Urinary bladder (tissue), 4 donors: Measurements from ENCODE around the gene E2F1. TPM values are rescaled to one million over a fixed set of nuclear protein-coding genes. Genes with fewer than 3 reads are reported as not detected.

Source experiments
- DNase-seq: peaks from one replicate; pipeline ENCODE4 v3.0.0-alpha.2; 2015; ENCODE audit errors: extremely low spot score
- H3K27ac ChIP-seq: one replicate; pipeline ENCODE4 v1.5.1; 2013; ENCODE audit warnings: low read depth, mild to moderate bottlenecking, moderate library complexity
- H3K36me3 ChIP-seq: one replicate; pipeline ENCODE4 v1.6.1; 2013; ENCODE audit warnings: mild to moderate bottlenecking, moderate library complexity; ENCODE audit not compliant: insufficient read depth
- H3K4me1 ChIP-seq: one replicate; pipeline ENCODE4 v1.6.1; 2013; ENCODE audit warnings: mild to moderate bottlenecking, moderate library complexity; ENCODE audit not compliant: insufficient read depth
- H3K4me3 ChIP-seq: one replicate; pipeline ENCODE4 v1.5.1; 2013; ENCODE audit warnings: low read depth, low read length
- WGBS: extraction: QIAGEN DNeasy Blood & Tissue Kit; methylation state at CpG from one replicate; pipeline ENCODE4 v1.1.7; 2013; 5-methylcytosine and 5-hydroxymethylcytosine counted together
- polyA plus RNA-seq: library from polyadenylated mRNA; stranded (reverse); fragments of 200-250 nt; gene quantifications from one replicate; pipeline ENCODE4 v1.2.3, GENCODE V29; 2013
- total RNA-seq: library from RNA; depleted of rRNA; stranded (reverse); fragments of >200 nt; gene quantifications from one replicate; pipeline ENCODE4 v1.2.3, GENCODE V29; 2014
- donor health status: healthy with polysubstance abuse.
- donor health status: healthy.

E2F1 gene
- total and polyA plus RNA-seq, 2 donors: 3.5 to 6.6 TPM

GRCh38 chr20:33667676-33668465, 18.3 kb downstream of the E2F1 start:
- H3K4me1 ChIP-seq: no peaks in the 10 kb centered on the region
- H3K36me3 ChIP-seq: no peaks in the 10 kb centered on the region
- 3% methylated on average over 47 of the region's 47 CpGs for WGBS
- H3K27ac ChIP-seq: peak overlapping the region; percentile 69
- peak overlapping the region; percentile 41 for H3K4me3 ChIP-seq
- no peak for DNase-seq

- WGBS: under 1% methylated on average over 55 of the region's 55 CpGs
- DNase-seq: no peak
- peak overlapping the region; percentile 69 for H3K27ac ChIP-seq
- no peaks in the 10 kb centered on the region for H3K4me1 ChIP-seq
- no peaks in the 10 kb centered on the region for H3K36me3 ChIP-seq
- H3K4me3 ChIP-seq: peak overlapping the region; percentile 41
These were observed 18.9 kb downstream of the E2F1 start for GRCh38 chr20:33667245-33667675.

GRCh38 chr20:33666293-33667244, 19.6 kb downstream of the E2F1 start, which contains the start of gene ACTL10:
TSS of gene ACTL10 (plus strand) at chr20:33666943. CDS start at chr20:33667498, 555 bp downstream.
- 1% methylated on average over 50 of the region's 50 CpGs for WGBS
- Histone ChIP-seq H3K27ac (peak within 1 kb of the TSS; percentile 69), H3K4me3 (peak within 1 kb of the TSS; percentile 41), H3K36me3 (no peaks in the 10 kb centered on the region), H3K4me1 (no peaks in the 10 kb centered on the region)
- DNase-seq: peak; percentile 89

GRCh38 chr20:33664762-33665144, 21.4 kb downstream of the E2F1 start:
- 96% methylated on average over 2 of the region's 2 CpGs for WGBS
- H3K27ac ChIP-seq: no peak overlapping the region
- no peak overlapping the region for H3K4me3 ChIP-seq
- H3K36me3 ChIP-seq: no peaks in the 10 kb centered on the region
- H3K4me1 ChIP-seq: no peaks in the 10 kb centered on the region
- no peak for DNase-seq

GRCh38 chr20:33664085-33664761, 22.0 kb downstream of the E2F1 start:
- Histone ChIP-seq H3K4me3 (peak overlapping the region; percentile 53), H3K4me1 (no peaks in the 10 kb centered on the region), H3K36me3 (peaks cover 3% of the 10 kb centered on the region), H3K27ac (peak overlapping the region; percentile 91)
- WGBS: 49% methylated on average over 9 of the region's 9 CpGs
- no peak for DNase-seq

- under 1% methylated on average over 84 of the region's 84 CpGs for WGBS
- DNase-seq: no peak
- Histone ChIP-seq H3K36me3 (peaks cover 6% of the 10 kb centered on the region), H3K4me1 (no peaks in the 10 kb centered on the region), H3K4me3 (peak overlapping the region; percentile 53), H3K27ac (peak overlapping the region; percentile 91)
These were observed 22.8 kb downstream of the E2F1 start for GRCh38 chr20:33663161-33664084.

- Histone ChIP-seq H3K4me1 (no peaks in the 10 kb centered on the region), H3K4me3 (peak within 1 kb of the TSS; percentile 53), H3K27ac (peak within 1 kb of the TSS; percentile 57), H3K36me3 (peaks cover 6% of the 10 kb centered on the region)
- WGBS: 95% methylated on average over 10 of the region's 10 CpGs
- no peak for DNase-seq
These were observed 24.0 kb downstream of the E2F1 start, which contains the start of gene C20orf144 for GRCh38 chr20:33662172-33662571. TSS of gene C20orf144 (plus strand) at chr20:33662327. CDS start at chr20:33662346, 19 bp downstream.

GRCh38 chr20:33660685-33661058, 25.5 kb downstream of the E2F1 start:
- DNase-seq: no peak
- 94% methylated on average over 7 of the region's 7 CpGs for WGBS
- Histone ChIP-seq H3K27ac (no peak overlapping the region), H3K4me3 (no peak overlapping the region), H3K36me3 (peaks cover 6% of the 10 kb centered on the region), H3K4me1 (no peaks in the 10 kb centered on the region)

GRCh38 chr20:33660035-33660684, 26.0 kb downstream of the E2F1 start:
- Histone ChIP-seq H3K4me1 (no peaks in the 10 kb centered on the region), H3K36me3 (peaks cover 6% of the 10 kb centered on the region), H3K27ac (no peak overlapping the region), H3K4me3 (no peak overlapping the region)
- WGBS: 95% methylated on average over 21 of the region's 21 CpGs
- DNase-seq: no peak

- 95% methylated on average over 32 of the region's 32 CpGs for WGBS
- no peak overlapping the region for H3K4me3 ChIP-seq
- no peak for DNase-seq
These were observed 26.7 kb downstream of the E2F1 start for GRCh38 chr20:33659341-33660034.

GRCh38 chr20:33658929-33659328, 27.3 kb downstream of the E2F1 start:
- DNase-seq: no peak
- Histone ChIP-seq H3K36me3 (peaks cover 6% of the 10 kb centered on the region), H3K4me3 (no peak overlapping the region), H3K4me1 (no peaks in the 10 kb centered on the region), H3K27ac (no peak overlapping the region)
- 94% methylated on average over 4 of the region's 4 CpGs for WGBS

More at GRCh38 chr20:33659341-33660034, 26.7 kb downstream of the E2F1 start:
- peaks cover 6% of the 10 kb centered on the region for H3K36me3 ChIP-seq
- H3K4me1 ChIP-seq: no peaks in the 10 kb centered on the region
- H3K27ac ChIP-seq: no peak overlapping the region
